ENCODE measurements around the gene WFIKKN2. TPM values are rescaled to one million over a fixed set of nuclear protein-coding genes. Genes with fewer than 3 reads are reported as not detected.
A peak's percentile ranks its signal among the peaks of the same experiment; 100 is the strongest.
"Not testable (repeated sequence)": the region's sequence is repeated elsewhere in the genome, so short reads cannot be mapped to it uniquely, and the experiment has no call there.

The WFIKKN2 gene
- total RNA-seq, 2 donors from 2014 or later = 0.29 to 0.35 TPM

DNA sequence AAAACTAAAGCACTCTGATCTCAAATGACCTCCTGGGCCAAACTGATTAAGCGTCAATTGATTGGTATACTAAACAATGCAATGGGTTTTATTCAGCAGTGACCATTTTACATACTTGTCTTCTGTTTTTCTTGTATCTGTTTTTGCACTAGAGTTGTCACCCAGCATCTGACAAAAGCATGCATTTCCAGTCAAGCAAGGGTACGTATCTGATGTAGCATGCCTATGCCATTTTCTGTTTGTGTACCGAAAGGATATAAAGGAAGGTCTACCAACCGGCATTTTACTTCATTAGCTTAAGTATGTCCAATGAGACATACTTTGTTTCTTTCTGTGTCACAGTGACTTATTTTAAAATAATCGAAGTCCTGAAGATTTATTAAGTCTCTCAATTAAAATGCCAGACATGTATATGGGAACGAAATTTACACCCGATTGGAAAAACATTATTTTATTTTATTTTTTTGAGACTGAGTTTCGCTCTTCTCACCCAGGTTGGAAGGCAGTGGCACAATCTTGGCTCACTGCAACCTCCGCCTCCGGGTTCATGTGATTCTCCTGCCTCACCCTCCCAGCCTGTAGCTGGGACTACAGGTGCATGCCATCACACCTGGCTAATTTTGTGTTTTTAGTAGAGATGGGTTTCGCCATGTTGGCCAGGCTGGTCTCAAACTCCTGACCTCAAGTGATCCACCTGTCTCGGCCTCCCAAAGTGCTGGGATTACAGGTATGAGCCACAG is 23.3 kb downstream of the WFIKKN2 start:
- Mint-ChIP-seq H3K27me3 (ENCODE audit: insufficient read depth) (no peaks in the 10 kb centered on the region), H3K36me3 (ENCODE audit: low read depth) (peaks cover 14% of the 10 kb centered on the region), H3K4me1 (peaks cover 18% of the 10 kb centered on the region), H3K9me3 (no peaks in the 10 kb centered on the region), H3K4me3 (no peak overlapping the region), H3K27ac (no peak overlapping the region)
- TF ChIP-seq, protein P1, sequence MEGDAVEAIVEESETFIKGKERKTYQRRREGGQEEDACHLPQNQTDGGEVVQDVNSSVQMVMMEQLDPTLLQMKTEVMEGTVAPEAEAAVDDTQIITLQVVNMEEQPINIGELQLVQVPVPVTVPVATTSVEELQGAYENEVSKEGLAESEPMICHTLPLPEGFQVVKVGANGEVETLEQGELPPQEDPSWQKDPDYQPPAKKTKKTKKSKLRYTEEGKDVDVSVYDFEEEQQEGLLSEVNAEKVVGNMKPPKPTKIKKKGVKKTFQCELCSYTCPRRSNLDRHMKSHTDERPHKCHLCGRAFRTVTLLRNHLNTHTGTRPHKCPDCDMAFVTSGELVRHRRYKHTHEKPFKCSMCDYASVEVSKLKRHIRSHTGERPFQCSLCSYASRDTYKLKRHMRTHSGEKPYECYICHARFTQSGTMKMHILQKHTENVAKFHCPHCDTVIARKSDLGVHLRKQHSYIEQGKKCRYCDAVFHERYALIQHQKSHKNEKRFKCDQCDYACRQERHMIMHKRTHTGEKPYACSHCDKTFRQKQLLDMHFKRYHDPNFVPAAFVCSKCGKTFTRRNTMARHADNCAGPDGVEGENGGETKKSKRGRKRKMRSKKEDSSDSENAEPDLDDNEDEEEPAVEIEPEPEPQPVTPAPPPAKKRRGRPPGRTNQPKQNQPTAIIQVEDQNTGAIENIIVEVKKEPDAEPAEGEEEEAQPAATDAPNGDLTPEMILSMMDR (conservative IDR thresholded peaks at IDR 0.05) = no peak
- no peaks in the 10 kb centered on the region for H3K9me3 ChIP-seq (ENCODE audit: control insufficient read depth, low read length)
- no peak for DNase-seq
- no peak overlapping the region for H3K9ac ChIP-seq (ENCODE audit: extremely low read depth, low read length, poor library complexity, severe bottlenecking)
- no peaks in the 10 kb centered on the region for H3K27me3 ChIP-seq (ENCODE audit: control insufficient read depth, insufficient read depth, low read length, poor library complexity, severe bottlenecking)
- WGBS, 2 experiments (ENCODE audit: insufficient coverage in 1 of 2, insufficient read length in 1 of 2) = 90 to 95% methylated on average over 8 to 12 of the region's 12 CpGs
- peaks cover 25% of the 10 kb centered on the region for H3K36me3 ChIP-seq (ENCODE audit: control insufficient read depth, insufficient read depth, low read length)
- H3K27ac ChIP-seq (ENCODE audit: low read depth, low read length) = no peak overlapping the region
- H3K4me3 ChIP-seq (ENCODE audit: low read length) = no peak overlapping the region
- H3K4me1 ChIP-seq (ENCODE audit: control insufficient read depth, insufficient read depth, low read length) = peaks cover 4% of the 10 kb centered on the region

DNA sequence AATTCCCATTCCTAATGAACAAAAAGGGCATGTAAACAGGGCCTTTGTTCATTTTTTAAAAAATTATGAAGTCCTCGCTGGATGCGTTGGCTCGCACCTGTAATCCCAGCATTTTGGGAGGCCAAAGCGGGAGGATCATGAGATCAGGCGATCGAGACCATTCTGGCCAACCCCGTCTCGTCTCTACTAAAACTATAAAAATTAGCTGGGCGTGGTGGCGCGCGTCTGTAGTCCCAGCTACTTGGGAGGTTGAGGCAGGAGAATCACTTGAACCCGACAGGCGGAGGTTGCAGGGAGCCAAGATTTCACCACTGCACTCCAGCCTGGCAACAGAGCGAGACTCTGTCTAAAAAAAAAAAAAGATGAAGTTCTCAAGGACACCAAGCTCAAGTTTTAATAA is 24.3 kb downstream of the WFIKKN2 start:
- peaks cover 16% of the 10 kb centered on the region for H3K36me3 Mint-ChIP-seq (ENCODE audit: low read depth)
- H3K27me3 ChIP-seq (ENCODE audit: control insufficient read depth, insufficient read depth, low read length, poor library complexity, severe bottlenecking); H3K4me1 ChIP-seq (ENCODE audit: control insufficient read depth, insufficient read depth, low read length); H3K9me3 Mint-ChIP-seq; H3K4me3 Mint-ChIP-seq; H3K27ac Mint-ChIP-seq; H3K27ac ChIP-seq (ENCODE audit: low read depth, low read length); H3K9ac ChIP-seq (ENCODE audit: extremely low read depth, low read length, poor library complexity, severe bottlenecking); H3K27me3 Mint-ChIP-seq (ENCODE audit: insufficient read depth); H3K4me3 ChIP-seq (ENCODE audit: low read length); H3K9me3 ChIP-seq (ENCODE audit: control insufficient read depth, low read length): not testable (repeated sequence)
- H3K4me1 Mint-ChIP-seq = peaks cover 13% of the 10 kb centered on the region
- peaks cover 29% of the 10 kb centered on the region for H3K36me3 ChIP-seq (ENCODE audit: control insufficient read depth, insufficient read depth, low read length)
- WGBS, 2 experiments (ENCODE audit: insufficient coverage in 1 of 2, insufficient read length in 1 of 2) = 95 to 98% methylated on average over 15 of the region's 15 CpGs
- DNase-seq = peak; percentile 12

DNA sequence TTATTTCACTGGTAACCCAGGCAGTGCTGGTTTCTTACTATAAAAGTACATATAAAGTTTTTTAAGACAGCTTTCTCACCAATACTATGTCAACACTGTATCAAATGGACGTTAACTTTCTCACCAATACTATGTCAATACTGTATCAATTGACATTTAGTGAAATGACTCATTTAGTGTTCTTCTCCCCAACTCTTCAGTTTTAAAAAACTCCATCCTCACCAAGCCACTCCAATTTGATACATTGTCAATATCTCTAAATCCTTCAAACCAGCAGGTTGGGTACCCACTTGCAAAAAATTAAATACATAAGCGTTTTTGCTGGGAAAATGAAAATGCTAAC is 25.9 kb downstream of the WFIKKN2 start:
- Histone ChIP-seq H3K4me1 (ENCODE audit: control insufficient read depth, insufficient read depth, low read length) (no peaks in the 10 kb centered on the region), H3K36me3 (ENCODE audit: control insufficient read depth, insufficient read depth, low read length) (peaks cover 29% of the 10 kb centered on the region), H3K4me3 (ENCODE audit: low read length) (no peak overlapping the region), H3K27ac (ENCODE audit: low read depth, low read length) (no peak overlapping the region), H3K27me3 (ENCODE audit: control insufficient read depth, insufficient read depth, low read length, poor library complexity, severe bottlenecking) (no peaks in the 10 kb centered on the region), H3K9me3 (ENCODE audit: control insufficient read depth, low read length) (no peaks in the 10 kb centered on the region), H3K9ac (ENCODE audit: extremely low read depth, low read length, poor library complexity, severe bottlenecking) (no peak overlapping the region)
- Mint-ChIP-seq H3K4me3 (no peak overlapping the region), H3K36me3 (ENCODE audit: low read depth) (peaks cover 16% of the 10 kb centered on the region), H3K9me3 (no peaks in the 10 kb centered on the region), H3K27me3 (ENCODE audit: insufficient read depth) (no peaks in the 10 kb centered on the region), H3K4me1 (peaks cover 13% of the 10 kb centered on the region), H3K27ac (no peak overlapping the region)
- no peak for DNase-seq
- 90 to 100% methylated on average over 2 of the region's 2 CpGs for WGBS, 2 experiments (ENCODE audit: insufficient coverage in 1 of 2, insufficient read length in 1 of 2)
- TF ChIP-seq, protein P1 (conservative IDR thresholded peaks at IDR 0.05) = no peak
